Measurements from ENCODE around the gene CEBPB. TPM values are rescaled to one million over a fixed set of nuclear protein-coding genes. Genes with fewer than 3 reads are reported as not detected.

Gene CEBPB
- total RNA-seq, 1 donor from 2014 or later = 33.8 TPM

GRCh38 chr20:50195524-50196120 lies 5.0 kb downstream of the CEBPB start:
- Histone ChIP-seq H3K4me1 (ENCODE audit: insufficient read depth, low read length) (peaks cover 19% of the 10 kb centered on the region), H3K27me3 (ENCODE audit: insufficient read depth, low read length) (no peaks in the 10 kb centered on the region), H3K4me3 (ENCODE audit: insufficient read depth, low read depth, low read length) (no peak overlapping the region), H3K4me2 (ENCODE audit: low read length) (no peak overlapping the region), H3K79me2 (ENCODE audit: insufficient read depth, low read length) (peaks cover 34% of the 10 kb centered on the region), H3K9ac (ENCODE audit: low read length) (no peak overlapping the region), H2AFZ (ENCODE audit: low read depth, low read length) (no peak overlapping the region), H3K27ac (ENCODE audit: low read depth, low read length) (no peak overlapping the region), H3K36me3 (ENCODE audit: insufficient read depth, low read length) (no peaks in the 10 kb centered on the region), H3K9me3 (ENCODE audit: insufficient read depth, low read depth, low read length) (peaks cover 3% of the 10 kb centered on the region), H4K20me1 (ENCODE audit: insufficient read depth, low read length) (peaks cover 33% of the 10 kb centered on the region)
- no peak for DNase-seq (ENCODE audit: low read depth)
- no peak for FAIRE-seq
- no peak for TF ChIP-seq CTCF (IDR thresholded peaks at IDR 0.05; ENCODE audit: insufficient read depth, low read depth, low read length)
- TF ChIP-seq EZH2 (IDR thresholded peaks at IDR 0.05; ENCODE audit: insufficient read depth, low read length) = no peak
- Mint-ChIP-seq H3K4me1 (ENCODE audit: low read depth, unreplicated experiment) (peaks cover 18% of the 10 kb centered on the region), H3K36me3 (ENCODE audit: low read depth, unreplicated experiment) (peaks cover 11% of the 10 kb centered on the region), H3K27ac (ENCODE audit: unreplicated experiment) (peak overlapping the region; percentile 47), H3K27me3 (ENCODE audit: low read depth, unreplicated experiment) (no peaks in the 10 kb centered on the region), H3K9me3 (ENCODE audit: unreplicated experiment) (peaks cover 3% of the 10 kb centered on the region), H3K4me3 (ENCODE audit: unreplicated experiment) (no peak overlapping the region)

GRCh38 chr20:50196248-50196647 lies 5.6 kb downstream of the CEBPB start:
- H3K36me3 Mint-ChIP-seq (ENCODE audit: low read depth, unreplicated experiment) = peaks cover 11% of the 10 kb centered on the region
- H4K20me1 ChIP-seq (ENCODE audit: insufficient read depth, low read length) = peaks cover 33% of the 10 kb centered on the region
- H3K4me1 ChIP-seq (ENCODE audit: insufficient read depth, low read length) = peaks cover 19% of the 10 kb centered on the region
- no peaks in the 10 kb centered on the region for H3K27me3 ChIP-seq (ENCODE audit: insufficient read depth, low read length)
- DNase-seq (ENCODE audit: low read depth) = no peak
- H2AFZ ChIP-seq (ENCODE audit: low read depth, low read length) = no peak overlapping the region
- peaks cover 3% of the 10 kb centered on the region for H3K9me3 ChIP-seq (ENCODE audit: insufficient read depth, low read depth, low read length)
- peaks cover 3% of the 10 kb centered on the region for H3K9me3 Mint-ChIP-seq (ENCODE audit: unreplicated experiment)
- H3K79me2 ChIP-seq (ENCODE audit: insufficient read depth, low read length) = peaks cover 34% of the 10 kb centered on the region
- no peak for FAIRE-seq
- H3K27me3 Mint-ChIP-seq (ENCODE audit: low read depth, unreplicated experiment) = no peaks in the 10 kb centered on the region
- H3K27ac Mint-ChIP-seq (ENCODE audit: unreplicated experiment) = no peak overlapping the region
- H3K36me3 ChIP-seq (ENCODE audit: insufficient read depth, low read length) = no peaks in the 10 kb centered on the region
- H3K27ac ChIP-seq (ENCODE audit: low read depth, low read length) = no peak overlapping the region
- no peak overlapping the region for H3K9ac ChIP-seq (ENCODE audit: low read length)
- H3K4me1 Mint-ChIP-seq (ENCODE audit: low read depth, unreplicated experiment) = peaks cover 18% of the 10 kb centered on the region
- no peak overlapping the region for H3K4me2 ChIP-seq (ENCODE audit: low read length)
- H3K4me3 ChIP-seq (ENCODE audit: insufficient read depth, low read depth, low read length) = no peak overlapping the region
- H3K4me3 Mint-ChIP-seq (ENCODE audit: unreplicated experiment) = no peak overlapping the region
- TF ChIP-seq CTCF (IDR thresholded peaks at IDR 0.05; ENCODE audit: insufficient read depth, low read depth, low read length) = no peak
- TF ChIP-seq EZH2 (IDR thresholded peaks at IDR 0.05; ENCODE audit: insufficient read depth, low read length) = no peak

- TF ChIP-seq CTCF (IDR thresholded peaks at IDR 0.05; ENCODE audit: insufficient read depth, low read depth, low read length) (no peak), EZH2 (IDR thresholded peaks at IDR 0.05; ENCODE audit: insufficient read depth, low read length) (no peak)
- H3K27ac Mint-ChIP-seq (ENCODE audit: unreplicated experiment) = no peak overlapping the region
- FAIRE-seq = no peak
Measured at GRCh38 chr20:50196896-50197295, 6.3 kb downstream of the CEBPB start.

More at GRCh38 chr20:50196896-50197295, 6.3 kb downstream of the CEBPB start:
- DNase-seq (ENCODE audit: low read depth) = no peak
- Mint-ChIP-seq H3K4me1 (ENCODE audit: low read depth, unreplicated experiment) (peaks cover 18% of the 10 kb centered on the region), H3K4me3 (ENCODE audit: unreplicated experiment) (peak overlapping the region; percentile 22), H3K36me3 (ENCODE audit: low read depth, unreplicated experiment) (peaks cover 11% of the 10 kb centered on the region), H3K27me3 (ENCODE audit: low read depth, unreplicated experiment) (no peaks in the 10 kb centered on the region), H3K9me3 (ENCODE audit: unreplicated experiment) (peaks cover 3% of the 10 kb centered on the region)
- Histone ChIP-seq H3K36me3 (ENCODE audit: insufficient read depth, low read length) (no peaks in the 10 kb centered on the region), H3K4me3 (ENCODE audit: insufficient read depth, low read depth, low read length) (no peak overlapping the region), H3K27me3 (ENCODE audit: insufficient read depth, low read length) (no peaks in the 10 kb centered on the region), H2AFZ (ENCODE audit: low read depth, low read length) (no peak overlapping the region), H4K20me1 (ENCODE audit: insufficient read depth, low read length) (peaks cover 33% of the 10 kb centered on the region), H3K79me2 (ENCODE audit: insufficient read depth, low read length) (peaks cover 29% of the 10 kb centered on the region), H3K4me1 (ENCODE audit: insufficient read depth, low read length) (peaks cover 19% of the 10 kb centered on the region), H3K9me3 (ENCODE audit: insufficient read depth, low read depth, low read length) (peaks cover 3% of the 10 kb centered on the region), H3K9ac (ENCODE audit: low read length) (no peak overlapping the region), H3K4me2 (ENCODE audit: low read length) (no peak overlapping the region), H3K27ac (ENCODE audit: low read depth, low read length) (no peak overlapping the region)

Measured in astrocyte (in vitro differentiated cells and primary cell).